ENCODE data around the gene SART3. TPM values are rescaled to one million over a fixed set of nuclear protein-coding genes. Genes with fewer than 3 reads are reported as not detected.

SART3 gene
- total RNA-seq, 1 experiment from 2014 or later, result 89.4 TPM

- Histone ChIP-seq H2BK5ac (ENCODE audit: insufficient read length, low read length) (no peak overlapping the region), H2BK15ac (ENCODE audit: low read depth, low read length) (no peak overlapping the region), H2AK5ac (ENCODE audit: insufficient read length, low read length) (no peak overlapping the region), H3K4me2 (ENCODE audit: insufficient read depth, insufficient read length, low read length) (no peak overlapping the region), H4K20me1 (ENCODE audit: control insufficient read depth, insufficient read depth, insufficient read length) (no peaks in the 10 kb centered on the region), H3K4ac (ENCODE audit: low read depth, low read length) (no peak overlapping the region), H3K27me3 (ENCODE audit: insufficient read depth, low read length) (no peaks in the 10 kb centered on the region), H3K79me2 (ENCODE audit: insufficient read depth, low read length) (no peaks in the 10 kb centered on the region), H3K18ac (ENCODE audit: insufficient read length, low read depth, low read length) (no peak overlapping the region), H2AFZ (ENCODE audit: low read length) (no peak overlapping the region), H2BK120ac (ENCODE audit: low read depth, low read length, poor library complexity, severe bottlenecking) (no peak overlapping the region), H4K5ac (ENCODE audit: insufficient read length, low read depth, low read length) (no peak overlapping the region), H3K23me2 (ENCODE audit: insufficient read length, low read depth, low read length, poor library complexity, severe bottlenecking) (no peaks in the 10 kb centered on the region), H3K23ac (ENCODE audit: insufficient read length, low read depth, low read length) (no peak overlapping the region), H2BK20ac (ENCODE audit: low read depth, low read length, poor library complexity, severe bottlenecking) (no peak overlapping the region), H3K27ac (ENCODE audit: insufficient read length, low read depth, low read length) (no peak overlapping the region), H3K9me3 (ENCODE audit: control insufficient read depth, low read depth, low read length) (no peaks in the 10 kb centered on the region), H3T11ph (ENCODE audit: low read length) (no peak overlapping the region), H3K9ac (ENCODE audit: extremely low read depth, insufficient read length, low read length) (no peak overlapping the region), H3K4me1 (ENCODE audit: insufficient read depth, low read length) (no peaks in the 10 kb centered on the region), H3K56ac (ENCODE audit: insufficient read length, low read depth, low read length) (no peak overlapping the region), H3K14ac (ENCODE audit: insufficient read depth, low read length) (no peak overlapping the region), H3K79me1 (ENCODE audit: insufficient read depth, low read depth, low read length, poor library complexity, severe bottlenecking) (no peaks in the 10 kb centered on the region), H2BK12ac (ENCODE audit: insufficient read length, low read depth, low read length) (no peak overlapping the region), H4K91ac (ENCODE audit: insufficient read length, low read depth, low read length) (no peak overlapping the region), H4K8ac (replicated peaks; ENCODE audit: insufficient read length, low read depth, low read length) (no peak overlapping the region)
- peak; percentile 18; the same call in 1 of the 3 replicates for TF ChIP-seq CTCF (conservative IDR thresholded peaks at IDR 0.05)
- DNase-seq, result no peak
- Mint-ChIP-seq H3K36me3 (ENCODE audit: insufficient read depth in 1 of 3, low read depth in 3 of 3) (no peaks in the 10 kb centered on the region), H3K4me1 (peaks cover 14 to 18% of the 10 kb centered on the region in 2 experiments), H3K9me3 (no peaks in the 10 kb centered on the region), H3K27me3 (ENCODE audit: low read depth) (peaks cover 2% of the 10 kb centered on the region; the same call in 1 of the 2 replicates), H3K4me3 (no peak overlapping the region), H3K27ac (no peak overlapping the region; a peak in 1 of 7 replicates)
- WGBS (ENCODE audit: extremely low coverage, insufficient read length, low lambda C conversion rate), result no CpG with 5 or more reads among the region's 10 CpGs
Measured at GRCh38 chr12:108599948-108600701, 39.2 kb upstream of the SART3 start.

Measured in H9 (cell line).